22Rv1 (cell line): ENCODE measurements around the gene NOP10.

ENCODE experiments used
- CTCF ChIP-seq: fragments of 450-650 bp; IDR thresholded peaks from 2 replicates; pipeline ENCODE4 v1.5.1; 2017; ENCODE audit warnings: mild to moderate bottlenecking
- ZFX ChIP-seq: fragments of 450-650 bp; IDR thresholded peaks from 2 replicates; pipeline ENCODE4 v1.6.1; 2017; ENCODE audit warnings: antibody characterized with exemption, borderline replicate concordance

- TF ChIP-seq CTCF (no peak), ZFX (no peak)
Measured at GRCh38 chr15:34330279-34330678, 12.7 kb downstream of the NOP10 start.
